Activated CD4-positive, alpha-beta T cell treated with anti-CD3 and anti-CD28 coated beads, Interleukin-2, amount 10 ng/mL, durations not matched to agents 24 days and 14 days (primary cell): ENCODE data around the gene SRGN. TPM values are rescaled to one million over a fixed set of nuclear protein-coding genes. Genes with fewer than 3 reads are reported as not detected.

ENCODE experiments used
- DNase-seq: peaks from one replicate; pipeline ENCODE4 v3.0.0; 2022
- H3K27ac Mint-ChIP-seq: one replicate; pipeline ENCODE4 v1.8.0; 2022; ENCODE audit warnings: mild to moderate bottlenecking, mixed read lengths
- H3K27me3 Mint-ChIP-seq: one replicate; pipeline ENCODE4 v1.8.0; 2022; ENCODE audit warnings: mixed read lengths
- H3K36me3 Mint-ChIP-seq: one replicate; pipeline ENCODE4 v1.8.0; 2022; ENCODE audit warnings: low read depth, mild to moderate bottlenecking, mixed read lengths
- H3K4me1 Mint-ChIP-seq: one replicate; pipeline ENCODE4 v1.8.0; 2021; ENCODE audit warnings: mixed read lengths
- H3K4me3 Mint-ChIP-seq: one replicate; pipeline ENCODE4 v1.8.0; 2022; ENCODE audit warnings: mild to moderate bottlenecking, moderate library complexity, mixed read lengths
- H3K9me3 Mint-ChIP-seq: one replicate; pipeline ENCODE4 v1.8.0; 2021; ENCODE audit warnings: mixed read lengths
- intact Hi-C: fragments of 100-400 bp; cut with micrococcal nuclease; formaldehyde crosslinking; loops from one replicate; pipeline ENCODE4 v1.15.1; 2023
- total RNA-seq: library from RNA; stranded (reverse); gene quantifications from 2 replicates; pipeline ENCODE4 v1.2.3, GENCODE V29; 2022

SRGN gene
- total RNA-seq, 1 donor from 2014 or later, result 996 TPM

DNA sequence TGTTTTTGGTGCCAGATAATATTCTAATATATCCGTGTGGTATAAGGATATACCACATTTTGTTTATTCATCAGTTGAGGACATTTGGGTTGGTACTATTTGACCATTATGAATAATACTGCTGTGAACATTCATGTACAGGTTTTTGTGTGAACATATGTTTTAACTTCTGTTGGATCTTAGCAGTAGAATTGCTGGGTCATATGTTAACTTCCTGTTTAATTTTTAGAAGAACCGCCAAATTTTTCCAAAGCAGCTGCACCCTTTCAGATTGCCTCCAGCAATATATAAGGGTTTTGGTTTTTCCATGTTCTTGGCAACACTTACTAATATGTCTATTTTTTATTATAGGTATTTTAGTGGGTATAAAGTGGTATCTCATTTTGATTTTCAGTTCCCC is 58.9 kb downstream of the SRGN start:
- Mint-ChIP-seq H3K4me1 (peaks cover 11% of the 10 kb centered on the region), H3K9me3 (no peaks in the 10 kb centered on the region), H3K36me3 (peaks cover 11% of the 10 kb centered on the region), H3K27me3 (no peaks in the 10 kb centered on the region), H3K4me3 (no peak overlapping the region), H3K27ac (no peak overlapping the region)
- DNase-seq, result no peak
- intact Hi-C loops, result no loop called here

DNA sequence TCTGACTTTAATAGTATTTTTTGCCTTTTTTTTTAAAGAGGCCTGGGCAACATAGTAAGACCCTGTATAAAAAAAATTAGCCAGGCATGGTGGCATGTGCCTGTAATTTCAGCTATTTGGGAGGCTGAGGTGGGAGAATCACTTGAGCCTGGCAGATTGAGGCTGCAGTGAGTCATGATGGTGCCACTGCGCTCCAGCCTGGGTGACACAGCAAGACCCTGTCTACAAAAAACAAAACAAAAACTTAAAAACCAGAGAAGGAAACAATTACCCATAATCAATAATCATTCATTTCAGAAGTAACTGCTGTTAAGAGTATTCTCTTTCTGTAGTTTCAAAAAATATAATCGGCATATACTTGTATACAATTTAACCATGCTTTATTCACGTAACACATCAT is 64.1 kb downstream of the SRGN start:
- H3K27me3 Mint-ChIP-seq, result no peaks in the 10 kb centered on the region
- no peaks in the 10 kb centered on the region for H3K36me3 Mint-ChIP-seq
- H3K27ac Mint-ChIP-seq, result no peak overlapping the region
- no peak for DNase-seq
- no peak overlapping the region for H3K4me3 Mint-ChIP-seq
- no peaks in the 10 kb centered on the region for H3K9me3 Mint-ChIP-seq
- H3K4me1 Mint-ChIP-seq, result peaks cover 7% of the 10 kb centered on the region
- intact Hi-C loops, result no loop called here

DNA sequence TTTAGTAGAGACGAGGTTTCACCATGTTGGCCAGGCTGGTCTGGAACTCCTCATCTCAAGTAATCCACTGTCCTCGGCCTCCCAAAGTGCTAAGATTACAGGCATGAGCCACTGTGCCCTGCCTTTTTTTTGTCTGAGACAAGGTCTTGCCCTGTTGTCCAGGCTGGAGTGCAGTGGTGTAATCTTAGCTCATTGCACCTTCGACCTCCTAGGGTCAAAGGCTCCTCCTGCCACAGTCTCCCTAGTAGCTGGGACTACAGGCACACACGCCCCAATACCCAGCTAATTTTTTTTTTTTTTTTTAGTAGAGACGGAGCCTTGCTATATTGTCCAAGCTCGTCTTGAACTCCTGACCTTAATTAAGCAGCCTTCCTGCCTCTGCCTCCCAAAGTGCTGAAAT is 65.3 kb downstream of the SRGN start:
- H3K36me3 Mint-ChIP-seq, result peaks cover 4% of the 10 kb centered on the region
- intact Hi-C loops, result no loop called here
- no peak overlapping the region for H3K4me3 Mint-ChIP-seq
- H3K9me3 Mint-ChIP-seq, result no peaks in the 10 kb centered on the region
- peaks cover 5% of the 10 kb centered on the region for H3K4me1 Mint-ChIP-seq
- no peaks in the 10 kb centered on the region for H3K27me3 Mint-ChIP-seq
- no peak overlapping the region for H3K27ac Mint-ChIP-seq
- no peak for DNase-seq

Other genes with a start within 250 kb of the SRGN start
- 60.2 and 63.0 TPM in 2 replicates for gene DDX50, start 186.8 kb upstream of the SRGN start, total RNA-seq
- gene DDX21, start 131.9 kb upstream of the SRGN start, total RNA-seq, result 284 and 286 TPM in 2 replicates
- 15.0 TPM in 2 replicates for gene KIFBP, start 99.3 kb upstream of the SRGN start, total RNA-seq
- gene VPS26A, start 36.1 kb downstream of the SRGN start, total RNA-seq, result 29.2 and 30.8 TPM in 2 replicates
- gene SUPV3L1, start 92.1 kb downstream of the SRGN start, total RNA-seq, result 58.3 and 63.9 TPM in 2 replicates
- 0.07 and 0.09 TPM in 2 replicates for gene HKDC1, start 132.2 kb downstream of the SRGN start, total RNA-seq
- 183 and 185 TPM in 2 replicates for gene HK1, start 190.4 kb downstream of the SRGN start, total RNA-seq